K562 (cell line): ENCODE results near the gene MICALL2. TPM values are rescaled to one million over a fixed set of nuclear protein-coding genes. Genes with fewer than 3 reads are reported as not detected.

Experiments
- DEAF1 ChIP-seq: fragments of 450-650 bp; formaldehyde crosslinking; IDR thresholded peaks from 2 replicates; pipeline ENCODE4 v1.4.0; 2020; ENCODE audit warnings: mild to moderate bottlenecking, moderate library complexity
- HOMEZ ChIP-seq: fragments of 250-450 bp; sonication (Bioruptor Pico); IDR thresholded peaks from 2 replicates; pipeline ENCODE4 v1.4.0; 2020; ENCODE audit warnings: mild to moderate bottlenecking, moderate library complexity
- POLR2G ChIP-seq: fragments of 200-400 bp; formaldehyde crosslinking; IDR thresholded peaks from 2 replicates; pipeline ENCODE4 v1.6.1; 2017; ENCODE audit warnings: low read depth, mild to moderate bottlenecking, antibody characterized with exemption, low read length, moderate library complexity
- REST ChIP-seq, 2 experiments: fragments of 450-650 bp; formaldehyde crosslinking in 1 of 2; IDR thresholded peaks; 2 replicates each; pipeline versions ENCODE4 v1.4.0 to v1.6.1; 2014 to 2020; ENCODE audit warnings: mild to moderate bottlenecking in 2 of 2, borderline replicate concordance in 1 of 2, low read depth in 1 of 2
- SMAD4 ChIP-seq: fragments of 250-450 bp; sonication (Bioruptor Pico); conservative IDR thresholded peaks from 2 replicates; pipeline ENCODE4 v1.8.0; 2021; ENCODE audit warnings: inconsistent platforms, mild to moderate bottlenecking, moderate library complexity
- XRCC5 ChIP-seq: fragments of 200-400 bp; formaldehyde crosslinking; IDR thresholded peaks from 2 replicates; pipeline ENCODE4 v1.6.1; 2017; ENCODE audit warnings: low read depth, mild to moderate bottlenecking, low read length
- ZNF277 ChIP-seq: fragments of 250-450 bp; sonication (Bioruptor Pico); IDR thresholded peaks from 2 replicates; pipeline ENCODE4 v1.8.0; 2022; ENCODE audit warnings: inconsistent platforms, mild to moderate bottlenecking, moderate library complexity, borderline replicate concordance
- polyA plus RNA-seq, 8 experiments: library from polyadenylated mRNA; depleted of rRNA in 4 of 8; stranded (reverse) in 5 of 8; unstranded in 3 of 8; fragments of >200 nt; fragmentation: Nextera tagmentation in 2 of 8; fragmentation: Illumina TruSeq in 1 of 8; extraction: Ambion mirVana in 2 of 8; extraction: Trizol in 1 of 8; gene quantifications; 2 replicates each; pipeline versions ENCODE4 v1.2.1 to v1.2.3, GENCODE V29; 2011 to 2014; ENCODE audit warnings: inconsistent platforms in 1 of 8, missing spikeins in 1 of 8
- total RNA-seq, 7 experiments: library from RNA; depleted of rRNA in 6 of 7; stranded (reverse); fragments of >200 nt in 6 of 7; fragmentation: Illumina TruSeq in 2 of 7; extraction: Trizol in 2 of 7; gene quantifications; 2 replicates each; pipeline versions ENCODE4 v1.2.1 to v1.2.3, GENCODE V29; 2011 to 2021; ENCODE audit warnings: low replicate concordance in 1 of 7

MICALL2 gene
- total and polyA plus RNA-seq, 9 of the 15 experiments (the other 6 are each of a cell fraction or from before 2014, with no cell fraction given), result 1.8 to 103 (median 17.0) TPM

GRCh38 chr7:1439373-1440363, 19.6 kb downstream of the MICALL2 start (continued):
- TF ChIP-seq HOMEZ (CRISPR knock-in tag) (no peak), REST (IDR thresholded peaks at IDR 0.05; ENCODE audit: borderline replicate concordance) (peak; percentile 59; the same call in 1 of the 2 replicates), REST (CRISPR knock-in tag; IDR thresholded peaks at IDR 0.05; ENCODE audit: low read depth) (no peak), ZNF277 (CRISPR knock-in tag) (no peak), XRCC5 (no peak), POLR2G (0 out of 2 replicates have a peak, but pooled peaks have one; percentile 34), SMAD4 (no peak), DEAF1 (no peak)
